Measurements from ENCODE around the gene SPEF1.

- no peak for TF ChIP-seq POLR2A (IDR thresholded peaks at IDR 0.05)
- TF ChIP-seq, protein P1, sequence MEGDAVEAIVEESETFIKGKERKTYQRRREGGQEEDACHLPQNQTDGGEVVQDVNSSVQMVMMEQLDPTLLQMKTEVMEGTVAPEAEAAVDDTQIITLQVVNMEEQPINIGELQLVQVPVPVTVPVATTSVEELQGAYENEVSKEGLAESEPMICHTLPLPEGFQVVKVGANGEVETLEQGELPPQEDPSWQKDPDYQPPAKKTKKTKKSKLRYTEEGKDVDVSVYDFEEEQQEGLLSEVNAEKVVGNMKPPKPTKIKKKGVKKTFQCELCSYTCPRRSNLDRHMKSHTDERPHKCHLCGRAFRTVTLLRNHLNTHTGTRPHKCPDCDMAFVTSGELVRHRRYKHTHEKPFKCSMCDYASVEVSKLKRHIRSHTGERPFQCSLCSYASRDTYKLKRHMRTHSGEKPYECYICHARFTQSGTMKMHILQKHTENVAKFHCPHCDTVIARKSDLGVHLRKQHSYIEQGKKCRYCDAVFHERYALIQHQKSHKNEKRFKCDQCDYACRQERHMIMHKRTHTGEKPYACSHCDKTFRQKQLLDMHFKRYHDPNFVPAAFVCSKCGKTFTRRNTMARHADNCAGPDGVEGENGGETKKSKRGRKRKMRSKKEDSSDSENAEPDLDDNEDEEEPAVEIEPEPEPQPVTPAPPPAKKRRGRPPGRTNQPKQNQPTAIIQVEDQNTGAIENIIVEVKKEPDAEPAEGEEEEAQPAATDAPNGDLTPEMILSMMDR (IDR thresholded peaks at IDR 0.05), result no peak
Measured at GRCh38 chr20:3729811-3730540, 51.3 kb downstream of the SPEF1 start.
